ENCODE results near the gene KIF2A.

KIF2A gene

DNA sequence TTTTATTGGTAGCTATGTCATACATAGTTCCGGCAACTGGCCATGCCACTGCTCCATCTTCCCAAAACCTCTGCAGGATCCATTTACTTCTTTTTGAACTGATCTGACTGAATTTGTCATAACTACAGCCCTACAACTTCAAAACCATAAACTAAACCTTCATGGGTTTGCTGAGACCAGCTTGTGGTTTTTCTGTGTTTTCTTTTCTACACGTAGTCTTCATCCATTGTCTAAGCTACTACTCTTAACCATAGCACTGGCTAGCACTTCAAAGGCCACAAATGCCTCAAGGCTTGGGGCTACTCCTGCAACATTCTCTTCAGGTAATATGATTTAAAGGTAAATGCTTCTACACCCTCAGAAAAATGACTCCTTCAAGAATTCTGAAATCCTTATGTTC lies 9.0 kb upstream of the KIF2A start:
- DNase-seq, result no peak

DNA sequence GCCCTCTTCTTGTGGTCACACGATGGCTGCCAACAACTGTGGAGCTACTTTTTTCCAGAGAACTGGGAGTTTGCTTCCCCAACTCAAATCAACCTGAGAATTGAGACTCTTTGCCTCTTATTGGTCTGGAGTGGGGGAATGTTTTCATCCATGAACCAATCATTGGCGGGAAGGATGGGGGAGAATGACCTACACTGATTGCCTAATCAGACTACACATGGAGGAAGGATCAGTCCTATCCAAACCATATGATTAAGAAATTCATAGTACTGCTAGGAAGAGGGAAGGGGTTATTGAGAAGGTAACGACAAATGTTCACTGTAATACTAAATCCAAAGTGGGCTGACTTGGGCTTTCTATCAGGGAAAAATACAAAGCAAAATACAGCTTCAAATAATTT lies 7.9 kb upstream of the KIF2A start:
- DNase-seq, result no peak

DNA sequence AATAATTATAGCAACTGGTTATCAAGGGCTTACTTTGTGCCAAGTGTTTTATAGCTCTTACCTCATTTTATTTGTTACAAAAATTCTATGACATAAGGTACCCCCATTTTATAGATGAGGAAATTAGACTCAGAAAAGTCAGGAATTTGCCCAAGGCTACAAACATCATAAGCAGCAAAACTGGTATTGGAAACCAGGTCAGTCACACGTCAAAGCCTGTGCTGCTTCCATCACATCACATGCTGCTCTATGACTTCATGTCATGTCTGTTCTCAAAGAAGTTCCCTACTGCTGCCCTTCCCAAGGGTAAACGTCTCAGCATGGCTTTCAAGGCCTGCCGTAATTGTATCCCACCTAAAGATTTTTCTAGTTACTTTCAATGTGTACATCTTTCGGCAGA lies 6.9 kb upstream of the KIF2A start:
- DNase-seq, result no peak

DNA sequence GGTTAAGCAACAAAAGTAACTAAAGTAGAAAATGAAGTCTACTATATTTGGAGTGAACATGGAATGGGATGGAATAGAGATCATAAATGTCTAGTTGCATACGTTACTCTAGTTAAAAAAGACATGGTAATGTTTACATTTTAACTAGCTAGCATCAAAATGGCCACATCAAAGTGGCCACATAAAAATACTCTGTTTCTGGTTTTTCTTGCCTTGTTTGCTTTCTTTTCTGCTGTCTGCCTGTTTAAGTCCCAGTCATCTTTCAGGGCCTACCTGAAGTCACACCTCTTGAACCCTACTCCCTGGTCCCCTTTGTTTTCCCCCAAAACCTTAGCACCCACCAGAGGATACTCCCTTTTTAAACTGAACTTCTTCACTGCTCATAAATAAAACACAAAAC lies 6.4 kb upstream of the KIF2A start:
- DNase-seq, result no peak

DNA sequence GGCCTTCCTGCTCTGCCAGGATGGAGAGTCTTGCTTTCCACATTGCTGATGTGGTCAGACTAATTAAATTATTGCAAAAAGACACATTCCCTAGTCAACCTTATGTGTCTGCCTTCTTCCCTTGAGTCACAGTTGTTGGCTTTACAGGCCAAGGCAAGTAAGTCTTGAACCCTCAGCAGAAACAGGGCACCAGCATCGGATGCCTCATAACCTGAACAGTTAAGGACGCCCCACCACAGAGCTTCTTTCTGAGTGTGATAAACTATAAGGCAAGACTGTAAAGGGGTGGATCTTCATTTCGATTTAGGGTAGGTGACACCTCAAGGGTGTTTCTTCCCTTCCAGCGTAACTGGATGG lies 670 bp upstream of the KIF2A start:
- DNase-seq, result no peak

DNA sequence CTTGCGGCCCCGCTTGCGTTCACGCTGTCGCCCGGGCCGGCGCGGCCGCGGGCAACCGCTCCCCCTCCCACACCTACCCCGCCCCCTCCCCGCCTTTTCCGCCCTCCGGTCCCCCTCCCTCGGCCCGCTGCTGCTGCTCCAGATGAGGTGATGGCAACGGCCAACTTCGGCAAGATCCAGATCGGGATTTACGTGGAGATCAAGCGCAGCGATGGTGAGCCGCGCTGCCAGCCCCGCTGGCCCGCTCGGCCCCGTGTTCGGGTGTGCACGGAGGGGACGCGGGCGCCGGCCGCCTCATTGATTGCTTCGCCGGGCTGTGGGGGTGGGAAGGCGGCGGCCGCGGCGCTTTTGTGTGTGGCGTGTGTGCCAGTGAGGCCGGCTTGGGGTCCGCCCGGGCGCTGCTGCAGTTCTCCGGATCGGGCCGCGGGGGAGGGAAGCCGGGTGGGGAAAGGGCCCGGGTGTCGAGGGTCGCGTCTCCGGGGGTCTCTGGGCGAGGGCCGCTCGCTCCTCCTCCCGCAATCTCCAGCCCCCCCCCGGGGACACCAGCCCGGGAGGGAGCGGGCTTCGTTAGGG lies 403 bp downstream of the KIF2A start:
- DNase-seq, result peak; percentile 35

DNA sequence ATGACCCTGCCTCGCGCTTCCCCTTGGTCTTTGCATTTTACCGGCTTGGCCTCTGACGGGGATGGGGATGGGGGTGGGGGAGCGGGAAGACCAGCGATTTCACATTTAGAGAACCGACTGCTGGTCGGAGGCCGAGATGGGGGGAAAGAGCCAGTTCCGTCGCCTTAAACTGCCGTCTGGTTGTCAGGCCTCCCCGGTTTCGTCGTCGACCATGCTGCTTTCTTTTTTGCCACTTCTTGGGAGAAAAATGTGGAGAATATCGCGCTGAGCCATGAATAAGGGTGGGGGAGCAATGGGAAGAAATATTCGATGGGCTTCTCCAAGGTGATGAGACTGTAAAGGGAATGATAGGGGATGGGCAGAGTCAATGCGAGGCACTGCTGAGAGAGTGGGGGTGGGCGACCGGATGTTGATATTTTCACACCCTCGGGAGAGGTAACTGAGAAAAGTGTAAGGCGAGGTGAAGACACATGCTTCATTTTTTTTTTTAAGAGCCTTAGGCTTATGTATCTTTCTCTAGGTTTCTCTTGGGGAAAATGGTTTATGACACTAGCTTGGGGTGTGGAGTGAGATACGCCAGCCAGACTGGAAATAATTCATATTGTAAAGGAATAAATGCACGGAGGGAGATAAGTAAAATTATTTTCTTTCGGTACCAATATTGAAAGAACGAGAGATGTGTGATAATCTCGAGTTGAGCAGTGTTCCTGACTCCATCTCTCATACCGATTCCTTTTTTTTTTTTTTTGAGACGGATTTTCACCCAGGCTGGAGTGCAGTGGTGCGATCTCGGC lies 1.1 kb downstream of the KIF2A start:
- DNase-seq, result peak; percentile 21

DNA sequence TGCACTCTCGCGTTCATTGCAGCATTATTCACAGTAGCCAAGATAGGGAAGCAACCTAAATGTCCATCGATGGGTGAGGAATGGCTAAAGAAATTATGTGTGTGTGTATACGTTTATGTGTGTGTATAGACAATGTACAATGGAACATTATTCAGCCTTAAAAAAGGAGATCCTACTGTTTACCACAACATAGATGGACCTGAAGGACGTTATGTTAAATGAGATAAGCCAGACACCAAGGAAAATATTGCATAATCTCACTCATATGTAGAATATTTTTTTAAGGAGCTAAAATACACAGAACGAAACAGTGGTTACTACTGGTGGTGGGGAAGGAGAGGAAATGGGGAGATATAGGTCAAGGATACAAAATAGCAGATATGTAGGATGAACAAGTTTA lies 2.4 kb downstream of the KIF2A start:
- DNase-seq, result no peak

DNA sequence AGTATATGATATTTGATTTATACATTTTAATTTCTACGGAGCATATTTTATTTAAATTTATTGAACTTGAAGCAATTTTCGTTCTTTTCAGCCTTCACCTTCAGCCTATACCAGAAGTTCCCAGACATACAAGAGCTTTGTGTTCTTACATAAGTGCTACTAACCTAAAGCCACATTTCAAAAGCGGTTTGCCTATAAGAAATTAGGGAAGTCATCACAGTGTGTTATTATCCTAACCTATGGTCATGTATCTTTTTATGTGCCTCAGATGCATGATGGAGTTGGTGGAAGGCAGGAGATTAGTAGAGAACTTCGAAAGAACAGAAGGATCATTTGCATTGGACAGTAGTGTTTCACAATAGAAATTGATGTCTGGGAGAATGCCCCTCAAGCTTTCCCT lies 3.1 kb downstream of the KIF2A start:
- no peak for DNase-seq

DNA sequence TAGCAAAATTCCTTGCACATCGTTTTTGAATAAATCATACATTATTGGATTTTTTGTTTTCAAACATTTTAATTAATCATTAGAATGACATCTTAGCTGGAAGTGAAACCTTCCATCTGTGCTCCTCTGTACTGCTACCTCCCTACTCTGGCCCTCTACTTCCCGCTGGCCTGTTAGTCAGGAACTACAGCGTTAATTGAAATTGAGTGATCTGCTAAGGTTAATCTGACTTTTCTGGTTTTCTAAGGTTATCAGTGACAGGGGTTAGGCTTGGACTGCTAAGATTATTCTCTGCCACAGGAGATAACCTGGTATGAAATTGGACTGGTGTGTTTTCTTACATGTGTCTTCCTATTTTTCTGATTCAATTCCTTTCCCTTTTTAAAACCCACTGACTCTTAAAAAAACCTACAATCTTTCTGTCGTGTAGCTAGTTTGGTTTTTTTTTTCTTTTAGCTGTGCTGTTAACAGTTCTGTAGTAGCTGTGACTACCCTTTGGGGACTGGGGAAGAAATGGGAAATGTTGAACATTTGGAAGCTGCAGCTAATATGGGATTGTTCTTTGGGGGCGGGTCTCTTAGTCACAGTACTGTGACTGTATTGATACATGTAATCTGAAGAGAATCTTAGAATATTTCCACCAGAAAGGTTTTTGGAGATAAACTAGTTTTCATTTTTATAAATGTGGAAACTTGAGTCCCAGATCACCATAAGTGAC lies 4.6 kb downstream of the KIF2A start:
- no peak for DNase-seq

DNA sequence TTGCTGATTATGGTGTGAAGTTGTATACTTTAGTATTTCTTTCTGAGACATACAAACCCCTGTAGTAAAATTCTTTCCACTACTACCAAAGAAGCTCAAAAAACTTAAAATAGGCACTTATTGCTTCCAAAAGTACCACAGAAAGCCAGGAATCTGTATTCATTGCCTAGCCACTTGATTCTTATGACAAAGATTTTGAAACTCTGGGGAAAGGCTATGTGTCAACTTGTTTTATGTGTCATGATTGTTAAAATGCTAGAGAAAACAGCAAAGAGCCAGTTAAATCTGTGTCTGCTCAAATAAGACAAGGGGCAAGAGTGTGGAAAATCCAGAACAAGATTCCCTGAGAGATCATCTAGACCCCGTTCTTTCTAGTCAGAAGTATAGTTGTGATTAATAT lies 6.0 kb downstream of the KIF2A start:
- DNase-seq, result no peak

DNA sequence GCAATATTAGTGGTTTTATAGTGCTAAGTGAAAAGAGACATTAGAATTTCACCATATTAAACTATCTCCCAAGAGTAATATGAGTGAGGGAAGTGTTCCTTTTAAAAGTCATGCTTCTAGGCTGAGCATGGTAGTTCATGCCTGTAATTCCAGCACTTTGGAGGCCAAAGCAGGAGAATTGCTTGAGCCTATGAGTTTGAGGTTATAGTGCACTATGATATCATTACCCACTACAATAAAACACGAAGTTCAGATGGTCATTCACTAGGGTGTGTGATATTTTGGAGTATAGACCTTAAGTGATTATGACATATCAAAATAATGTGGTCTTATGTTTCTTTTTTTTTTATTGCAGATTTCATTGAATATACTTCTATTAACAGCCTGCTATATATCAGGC lies 6.7 kb downstream of the KIF2A start:
- no peak for DNase-seq

DNA sequence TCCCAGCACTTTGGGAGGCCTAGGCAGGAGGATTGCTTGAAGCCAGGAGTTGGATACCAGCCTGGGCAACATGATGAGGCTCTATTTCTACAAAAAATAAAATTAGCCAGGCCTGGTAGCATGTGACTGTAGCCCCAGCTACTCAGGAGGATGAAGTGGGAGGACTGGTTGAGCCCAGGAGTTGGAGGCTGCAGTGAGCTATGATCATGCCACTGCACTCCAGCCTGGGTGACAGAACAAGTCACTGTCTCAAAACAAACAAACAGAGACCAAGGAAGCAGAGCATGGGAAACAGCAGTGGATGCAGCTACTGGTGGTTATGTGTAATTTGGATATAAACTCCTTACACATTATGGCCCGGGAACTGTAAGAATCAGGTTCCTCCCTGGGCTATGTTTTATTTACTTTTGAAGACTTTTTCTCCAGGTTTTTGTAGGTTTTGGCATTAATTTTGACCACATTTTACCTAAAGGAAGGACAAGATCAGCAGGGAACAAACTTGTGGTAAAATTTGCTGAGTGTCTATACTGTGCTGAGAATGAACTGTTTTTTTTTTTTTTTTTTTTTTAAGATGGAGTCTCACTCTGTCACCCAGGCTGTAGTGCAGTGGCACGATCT lies 8.3 kb downstream of the KIF2A start:
- no peak for DNase-seq

DNA sequence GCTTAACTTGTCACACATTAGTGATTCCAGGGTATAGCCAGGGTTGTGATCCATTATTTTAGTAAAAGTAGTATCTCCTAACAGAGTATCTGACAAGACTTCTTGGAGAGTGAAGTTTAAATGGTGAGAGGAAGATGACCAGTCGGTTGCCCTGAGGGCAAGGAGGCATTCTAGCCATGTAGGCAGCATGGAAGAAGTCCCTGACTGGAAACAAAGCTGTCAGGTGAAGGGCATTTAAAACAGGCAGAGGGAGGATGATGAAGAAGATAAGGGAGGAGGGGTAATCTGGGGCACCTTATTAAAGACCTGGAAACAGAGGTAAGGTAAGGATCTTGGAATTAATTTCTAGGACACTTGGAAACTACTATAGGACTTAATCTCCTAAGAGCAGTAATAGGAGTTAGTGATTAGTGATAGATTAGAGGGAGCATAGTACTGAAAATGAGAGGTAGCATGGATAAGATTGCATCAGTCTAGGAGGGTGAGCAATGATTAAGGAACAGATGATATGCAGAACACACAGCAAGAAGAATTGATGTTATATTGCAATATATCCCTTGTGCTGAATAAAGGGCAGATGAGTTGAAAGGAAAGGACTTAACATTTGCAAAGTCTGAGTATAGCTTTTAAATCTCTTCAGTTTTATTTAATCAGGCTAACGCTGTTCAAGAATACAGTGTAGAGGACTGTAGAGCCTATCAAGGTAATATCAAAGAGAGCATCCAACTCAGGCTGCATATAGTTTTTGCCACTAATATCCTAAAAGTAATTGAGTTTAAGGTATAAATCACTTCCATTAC lies 9.6 kb downstream of the KIF2A start:
- DNase-seq, result no peak

DNA sequence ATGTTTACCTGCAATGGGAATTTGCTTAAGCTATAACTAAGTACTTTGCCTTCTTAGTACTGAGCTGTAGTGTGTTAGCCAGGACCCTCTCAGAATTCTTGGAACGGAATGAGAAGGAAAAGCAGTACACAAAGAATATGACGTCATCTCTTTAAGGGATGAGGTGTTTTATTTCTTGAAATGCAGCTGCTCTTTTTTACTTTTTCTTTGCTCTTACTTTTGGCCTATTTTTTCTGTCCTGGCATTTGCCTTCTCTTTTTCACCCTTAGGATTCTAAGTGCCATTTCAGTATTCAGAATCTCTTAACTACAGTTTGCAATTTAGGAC lies 10.1 kb downstream of the KIF2A start:
- no peak for DNase-seq

DNA sequence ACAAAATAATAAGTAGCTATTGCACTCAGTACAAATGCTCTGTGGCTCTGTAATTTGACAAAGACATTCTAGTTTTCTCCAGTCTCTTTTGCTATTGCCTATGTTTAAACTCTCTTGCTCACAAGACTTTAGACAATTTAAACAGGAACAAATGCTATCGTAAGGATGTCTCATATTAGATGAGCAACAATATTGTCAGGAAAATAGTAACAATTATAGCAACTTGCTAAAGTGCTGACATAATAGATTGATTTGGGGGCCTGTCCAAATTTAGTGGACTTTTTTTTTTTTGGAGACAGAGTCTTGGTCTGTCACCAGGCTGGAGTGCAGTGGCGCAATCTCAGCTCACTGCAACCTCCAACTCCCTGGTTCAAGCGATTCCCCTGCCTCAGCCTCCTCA lies 11.8 kb downstream of the KIF2A start:
- no peak for DNase-seq

DNA sequence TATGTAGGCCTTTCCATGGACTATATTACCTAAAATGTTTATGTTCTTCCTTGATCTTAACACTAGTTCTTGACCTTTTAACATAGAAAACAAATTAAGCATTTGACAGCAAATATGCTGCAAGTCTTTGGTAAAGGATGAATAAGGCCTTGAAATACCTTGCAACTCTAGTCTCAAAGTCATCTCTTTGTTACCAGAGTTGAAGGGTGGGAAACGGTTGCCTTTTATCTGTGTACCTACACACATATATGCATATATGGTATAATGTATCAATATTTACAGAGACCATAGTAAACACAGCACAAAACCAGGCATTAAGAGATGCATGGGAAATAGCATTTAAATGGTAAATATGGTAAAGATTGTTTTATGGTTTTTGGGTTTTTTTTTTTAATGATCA lies 16.5 kb downstream of the KIF2A start:
- no peak for DNase-seq

DNA sequence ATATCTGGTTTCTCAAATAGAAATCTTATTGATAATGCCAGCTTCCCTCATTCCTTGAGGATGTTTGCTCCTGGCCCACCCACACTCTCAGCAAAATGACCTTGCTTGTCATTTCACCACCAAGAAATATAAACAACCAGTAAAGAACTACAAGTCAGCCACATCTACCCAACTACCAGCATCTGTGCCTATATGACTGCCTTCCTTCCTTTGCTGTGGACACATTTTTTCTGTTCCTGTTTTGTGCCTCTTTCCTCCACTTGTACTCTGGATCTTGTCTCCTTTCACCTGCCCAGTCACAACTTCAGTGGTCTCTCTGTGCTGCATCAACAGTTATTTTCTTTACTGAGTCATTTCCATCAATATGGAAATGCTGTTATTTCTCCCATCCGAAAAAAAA lies 20.3 kb downstream of the KIF2A start:
- DNase-seq, result no peak

DNA sequence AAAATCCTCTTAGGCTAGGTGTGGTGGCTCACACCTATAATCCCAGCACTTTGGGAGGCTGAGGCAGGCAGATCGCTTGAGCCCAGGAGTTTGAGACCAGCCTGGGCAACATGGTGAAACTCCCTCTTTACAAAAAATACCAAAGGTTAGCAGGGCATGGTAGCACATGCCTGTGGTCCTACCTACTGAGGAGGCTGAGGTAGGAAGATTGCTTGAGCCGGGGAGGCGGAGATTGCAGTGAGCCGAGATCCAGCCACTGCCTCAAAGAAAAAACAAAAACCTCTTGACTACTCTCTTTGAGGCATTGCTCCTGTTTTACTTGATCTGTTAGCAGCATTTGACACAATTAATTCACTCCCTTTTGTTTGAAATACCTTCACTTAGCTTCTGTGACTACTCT lies 20.7 kb downstream of the KIF2A start:
- DNase-seq, result no peak

DNA sequence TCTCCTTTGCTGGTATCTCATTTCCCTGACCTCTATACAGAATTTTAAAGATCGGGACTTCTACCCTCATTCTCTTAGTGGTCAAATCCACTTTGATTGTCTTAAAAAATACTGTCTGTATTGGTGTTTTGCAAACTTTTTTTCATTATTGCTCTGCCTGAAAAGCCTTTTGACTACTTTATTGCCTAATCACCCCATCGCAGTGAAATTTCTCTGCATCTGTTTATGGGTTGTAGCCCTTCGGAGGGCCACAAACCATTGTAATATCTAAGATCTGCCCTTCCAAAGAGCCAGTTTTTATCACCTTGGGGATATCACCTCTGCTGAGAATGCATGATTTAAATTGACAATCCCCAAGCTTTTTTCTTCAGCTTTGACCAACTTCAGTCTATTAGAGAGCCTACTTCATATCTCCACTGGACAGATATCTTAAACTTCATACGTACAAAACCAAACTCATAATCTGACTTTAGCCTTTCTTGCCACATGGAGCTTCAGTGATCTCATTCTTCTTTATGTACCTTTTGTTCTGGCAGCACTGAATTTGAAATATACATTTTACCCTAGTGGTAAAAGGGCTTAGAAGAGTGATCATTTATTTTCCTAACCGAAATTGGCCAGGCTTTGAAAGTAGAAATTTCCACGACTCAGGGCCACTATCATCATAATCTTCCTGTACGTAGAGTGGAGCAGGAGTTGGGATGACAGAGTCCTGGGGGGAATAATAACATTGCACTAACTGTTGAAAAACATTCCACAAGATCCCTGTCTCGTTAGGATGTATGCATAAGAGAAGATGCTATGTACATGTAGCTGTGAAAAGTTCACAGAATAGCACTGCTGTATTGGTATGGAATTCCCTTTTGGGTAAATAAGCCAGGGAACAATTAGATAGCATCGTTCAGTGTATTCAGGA lies 21.4 kb downstream of the KIF2A start:
- no peak for DNase-seq

DNA sequence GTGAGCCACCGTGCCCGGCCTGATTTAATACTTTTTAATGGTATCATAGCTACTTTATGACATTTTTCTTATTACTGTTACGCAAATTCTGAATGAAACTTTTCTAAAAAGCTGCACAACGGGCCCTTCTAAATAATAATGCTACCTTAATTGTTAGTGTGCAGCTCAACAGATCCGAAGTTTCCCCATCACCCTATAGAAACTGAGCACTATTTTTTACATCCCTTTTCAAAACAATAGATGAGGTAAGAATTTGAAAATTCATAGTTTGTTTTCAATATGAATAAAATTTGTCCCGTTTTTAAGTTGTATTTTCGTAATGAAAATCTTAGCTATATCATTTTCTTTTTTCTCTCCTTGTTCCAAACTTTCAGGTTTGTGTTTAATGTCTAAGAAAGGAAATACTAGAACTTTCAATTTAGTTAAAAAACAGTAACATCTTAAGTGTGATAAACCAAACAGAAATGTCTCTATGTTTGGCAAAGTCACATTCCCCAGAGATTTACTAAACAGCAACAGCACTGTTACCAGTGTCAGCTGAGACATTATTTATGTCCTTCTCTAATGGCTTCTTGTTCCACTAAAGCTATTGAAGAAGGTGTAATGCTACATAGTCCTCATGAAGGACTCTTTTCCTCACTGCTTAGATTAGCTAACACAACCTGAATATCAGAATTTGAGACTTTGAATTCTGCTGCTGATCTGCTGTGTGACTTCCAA lies 22.9 kb downstream of the KIF2A start:
- no peak for DNase-seq

DNA sequence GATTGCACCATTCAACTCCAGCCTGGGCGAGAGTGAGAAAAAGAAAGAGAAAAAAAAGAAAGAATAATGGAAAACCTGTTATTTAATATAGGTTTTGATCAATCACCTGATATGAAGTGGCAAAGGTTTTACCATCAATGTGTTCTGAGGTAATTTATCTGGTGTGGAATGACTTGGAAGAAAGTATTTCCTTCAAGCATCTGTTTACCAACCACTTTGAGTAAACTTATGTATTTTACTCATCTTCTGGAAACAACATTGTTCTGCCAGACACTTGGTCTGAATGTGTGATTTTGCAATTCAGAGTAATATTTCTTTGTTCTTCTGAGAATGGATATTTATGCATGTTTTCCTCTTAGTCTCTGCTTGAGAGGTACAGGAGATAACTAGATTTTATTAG lies 24.3 kb downstream of the KIF2A start:
- no peak for DNase-seq

Measured in NCI-H2029 (cell line).